GM23248 (cell line): ENCODE results near the gene CXCL6. TPM values are rescaled to one million over a fixed set of nuclear protein-coding genes. Genes with fewer than 3 reads are reported as not detected.

ENCODE experiments used
- DNase-seq: peaks from one replicate; pipeline ENCODE4 v3.0.0-alpha.2; 2015
- H2AFZ ChIP-seq: fragments of 200-600 bp; sonication (generic); 2 replicates; pipeline ENCODE4 v1.6.1; 2016; ENCODE audit warnings: antibody characterized with exemption
- H3F3A ChIP-seq: fragments of 200-600 bp; sonication (generic); 2 replicates; pipeline ENCODE4 v1.6.1; 2016; ENCODE audit warnings: mild to moderate bottlenecking, antibody characterized with exemption, mixed run types; ENCODE audit not compliant: insufficient read depth
- H3K27ac ChIP-seq: fragments of 200-600 bp; sonication (generic); 2 replicates; pipeline ENCODE4 v1.5.1; 2016; ENCODE audit warnings: mild to moderate bottlenecking
- H3K27me3 ChIP-seq: fragments of 200-600 bp; sonication (generic); replicated peaks from 2 replicates; pipeline ENCODE4 v1.6.1; 2016; ENCODE audit warnings: mild to moderate bottlenecking; ENCODE audit not compliant: insufficient read depth
- H3K36me3 ChIP-seq: fragments of 200-600 bp; sonication (generic); 2 replicates; pipeline ENCODE4 v1.6.1; 2016; ENCODE audit warnings: low read depth, mild to moderate bottlenecking
- H3K4me1 ChIP-seq: fragments of 200-600 bp; sonication (generic); 2 replicates; pipeline ENCODE4 v1.6.1; 2016; ENCODE audit warnings: mild to moderate bottlenecking; ENCODE audit not compliant: insufficient read depth
- H3K4me2 ChIP-seq: fragments of 200-600 bp; sonication (generic); one replicate; pipeline ENCODE4 v1.6.1; 2016; ENCODE audit warnings: mild to moderate bottlenecking; ENCODE audit not compliant: unreplicated experiment
- H3K4me3 ChIP-seq: fragments of 200-600 bp; sonication (generic); 2 replicates; pipeline ENCODE4 v1.5.1; 2016; ENCODE audit warnings: mild to moderate bottlenecking
- H3K79me2 ChIP-seq: fragments of 200-600 bp; sonication (generic); 2 replicates; pipeline ENCODE4 v1.6.1; 2016; ENCODE audit warnings: mild to moderate bottlenecking; ENCODE audit not compliant: insufficient read depth
- H3K9ac ChIP-seq: fragments of 200-600 bp; sonication (generic); 2 replicates; pipeline ENCODE4 v1.6.1; 2016; ENCODE audit warnings: mild to moderate bottlenecking
- H3K9me2 ChIP-seq: fragments of 200-600 bp; sonication (generic); 2 replicates; pipeline ENCODE4 v1.6.1; 2016; ENCODE audit warnings: mixed run types, mild to moderate bottlenecking, moderate library complexity; ENCODE audit not compliant: insufficient read depth
- H3K9me3 ChIP-seq: fragments of 200-600 bp; sonication (generic); one replicate; pipeline ENCODE4 v1.6.1; 2017; ENCODE audit warnings: low read depth
- H4K20me1 ChIP-seq: fragments of 200-600 bp; sonication (generic); 2 replicates; pipeline ENCODE4 v1.6.0; 2016; ENCODE audit not compliant: insufficient read depth
- EZH2 ChIP-seq: fragments of 200-600 bp; sonication (generic); IDR thresholded peaks from 2 replicates; pipeline ENCODE4 v1.6.1; 2018; ENCODE audit warnings: antibody characterized with exemption, mild to moderate bottlenecking; ENCODE audit not compliant: insufficient read depth, poor library complexity, severe bottlenecking
- EZH2phosphoT487 ChIP-seq: fragments of 200-600 bp; sonication (generic); IDR thresholded peaks from 2 replicates; pipeline ENCODE4 v1.6.1; 2018; ENCODE audit warnings: antibody characterized with exemption, moderate library complexity, mild to moderate bottlenecking, low read depth; ENCODE audit not compliant: insufficient read depth
- WGBS, 2 experiments: methylation state at CpG; one replicate each; pipeline ENCODE4 v1.1.6; 2015 to 2017; ENCODE audit warnings: low lambda C conversion rate in 2 of 2, low coverage in 1 of 2; ENCODE audit errors: missing lambda C conversion rate in 2 of 2; 5-methylcytosine and 5-hydroxymethylcytosine counted together
- in situ Hi-C: fragments of 300-500 bp; cut with MboI; formaldehyde crosslinking; loops from 2 replicates; pipeline ENCODE4 v1.15.0; 2020
- polyA plus RNA-seq: library from polyadenylated mRNA; unstranded; fragments of >200 nt; fragmentation: Nextera tagmentation; extraction: Ambion mirVana; gene quantifications from 2 replicates; pipeline ENCODE4 v1.2.1, GENCODE V29; 2016
- total RNA-seq: library from RNA; depleted of rRNA; stranded (reverse); fragments of >200 nt; shearing (Covaris generic); gene quantifications from 2 replicates; pipeline ENCODE4 v1.2.3, GENCODE V29; 2014

CXCL6 gene
- total and polyA plus RNA-seq, 2 experiments from 2014 or later = 8.1 to 17.9 TPM

DNA sequence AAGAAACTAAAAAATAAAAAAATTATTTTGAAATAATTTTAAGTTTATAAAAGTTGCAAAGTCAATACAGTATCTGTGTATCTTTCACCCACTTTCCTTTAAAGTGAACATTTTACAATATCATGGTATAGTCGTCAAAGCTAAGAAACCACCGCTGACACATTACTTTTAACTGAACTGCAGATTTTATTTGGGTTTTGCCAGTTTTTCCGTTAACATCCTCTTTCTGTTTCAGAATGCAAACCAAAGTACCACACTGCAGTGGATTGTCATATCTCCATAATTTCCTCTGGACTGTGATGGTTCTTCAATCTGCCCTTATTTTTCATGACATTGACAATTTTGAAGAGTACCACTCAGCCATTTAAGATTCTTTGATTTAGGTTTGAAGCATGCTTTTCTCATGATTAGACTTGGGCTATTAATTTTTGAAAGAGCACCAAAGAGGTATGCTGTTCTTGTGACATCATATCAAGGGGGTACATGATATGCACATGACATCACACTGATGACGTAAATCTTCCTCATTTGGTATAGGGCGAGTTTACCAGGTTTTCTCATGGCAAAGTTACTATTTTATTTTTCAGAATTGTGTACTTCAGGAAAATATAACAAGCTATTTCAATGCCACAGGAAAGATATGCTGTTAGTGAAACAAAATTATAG lies 29.1 kb downstream of the CXCL6 start:
- H3K4me3 ChIP-seq = no peak overlapping the region
- in situ Hi-C loops = no loop called here
- H3F3A ChIP-seq = no peaks in the 10 kb centered on the region
- no peaks in the 10 kb centered on the region for H3K36me3 ChIP-seq
- no peak overlapping the region for H3K9ac ChIP-seq
- WGBS, 2 experiments = 58 to 59% methylated on average over 5 of the region's 5 CpGs
- H3K9me2 ChIP-seq = no peaks in the 10 kb centered on the region
- H3K4me2 ChIP-seq = no peak overlapping the region
- H3K79me2 ChIP-seq = no peaks in the 10 kb centered on the region
- H3K4me1 ChIP-seq = no peaks in the 10 kb centered on the region; the same call in 1 of the 2 replicates
- no peaks in the 10 kb centered on the region for H3K27me3 ChIP-seq
- no peaks in the 10 kb centered on the region for H3K9me3 ChIP-seq
- no peak overlapping the region for H2AFZ ChIP-seq
- TF ChIP-seq EZH2phosphoT487 (no peak), EZH2 (no peak)
- no peak overlapping the region for H3K27ac ChIP-seq
- no peak for DNase-seq
- H4K20me1 ChIP-seq = no peaks in the 10 kb centered on the region

DNA sequence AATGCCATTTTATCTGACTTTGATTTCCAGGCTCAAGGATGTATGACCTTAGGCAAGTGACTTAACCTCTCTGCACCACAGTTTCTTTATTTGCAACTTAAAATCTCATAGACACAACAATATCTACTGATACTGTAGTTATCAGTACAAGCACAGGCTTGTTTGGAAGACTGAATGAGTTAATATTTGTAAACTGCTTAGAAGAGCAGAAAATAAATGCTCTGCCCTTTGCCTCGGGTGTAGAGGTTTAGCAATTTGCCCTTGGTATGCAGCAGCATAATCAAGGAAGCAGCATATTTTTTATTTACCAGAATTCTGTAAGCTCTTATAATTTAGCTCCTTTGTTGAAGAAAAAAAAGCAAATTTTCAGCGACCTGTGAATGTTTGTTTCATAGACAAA lies 29.8 kb downstream of the CXCL6 start:
- Histone ChIP-seq H3F3A (no peaks in the 10 kb centered on the region), H3K27ac (no peak overlapping the region), H3K4me1 (no peaks in the 10 kb centered on the region; the same call in 1 of the 2 replicates), H4K20me1 (no peaks in the 10 kb centered on the region), H3K9ac (no peak overlapping the region), H2AFZ (no peak overlapping the region), H3K4me3 (no peak overlapping the region), H3K27me3 (no peaks in the 10 kb centered on the region), H3K9me3 (no peaks in the 10 kb centered on the region), H3K4me2 (no peak overlapping the region), H3K36me3 (no peaks in the 10 kb centered on the region), H3K9me2 (no peaks in the 10 kb centered on the region), H3K79me2 (no peaks in the 10 kb centered on the region)
- no peak for DNase-seq
- TF ChIP-seq EZH2phosphoT487 = no peak
- no peak for TF ChIP-seq EZH2
- WGBS, 2 experiments = 78 to 92% methylated on average over 2 of the region's 2 CpGs
- in situ Hi-C loops = no loop called here

DNA sequence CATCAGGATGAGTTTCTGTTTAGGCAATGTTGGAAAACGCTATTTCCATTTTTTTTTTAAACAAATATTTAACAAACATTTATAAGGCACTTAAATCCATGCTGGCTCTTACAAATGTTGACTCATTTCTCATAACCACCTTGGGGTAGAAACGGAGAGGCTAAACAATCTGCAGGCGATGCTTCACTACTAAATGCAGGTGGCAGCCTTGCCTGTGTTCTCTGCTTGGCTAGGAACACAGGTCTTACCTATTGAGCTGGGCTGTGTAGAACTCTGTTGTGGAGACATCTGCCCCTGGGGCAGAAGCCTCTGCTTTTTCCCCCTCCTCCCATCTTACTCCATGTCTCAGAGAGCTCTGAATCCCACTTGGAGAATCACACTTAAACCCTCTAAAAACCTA lies 31.3 kb downstream of the CXCL6 start:
- Histone ChIP-seq H3K4me3 (no peak overlapping the region), H3K27ac (no peak overlapping the region), H4K20me1 (no peaks in the 10 kb centered on the region), H2AFZ (no peak overlapping the region; the same call in 1 of the 2 replicates), H3K4me1 (no peaks in the 10 kb centered on the region), H3K9me2 (no peaks in the 10 kb centered on the region), H3F3A (peaks cover 8% of the 10 kb centered on the region; the same call in 1 of the 2 replicates), H3K27me3 (no peaks in the 10 kb centered on the region), H3K79me2 (no peaks in the 10 kb centered on the region), H3K9ac (no peak overlapping the region), H3K36me3 (no peaks in the 10 kb centered on the region), H3K4me2 (no peak overlapping the region), H3K9me3 (no peaks in the 10 kb centered on the region)
- no peak for DNase-seq
- no peak for TF ChIP-seq EZH2
- no peak for TF ChIP-seq EZH2phosphoT487
- WGBS, 2 experiments = 89 to 91% methylated on average over 3 of the region's 3 CpGs
- in situ Hi-C loops = no loop called here

DNA sequence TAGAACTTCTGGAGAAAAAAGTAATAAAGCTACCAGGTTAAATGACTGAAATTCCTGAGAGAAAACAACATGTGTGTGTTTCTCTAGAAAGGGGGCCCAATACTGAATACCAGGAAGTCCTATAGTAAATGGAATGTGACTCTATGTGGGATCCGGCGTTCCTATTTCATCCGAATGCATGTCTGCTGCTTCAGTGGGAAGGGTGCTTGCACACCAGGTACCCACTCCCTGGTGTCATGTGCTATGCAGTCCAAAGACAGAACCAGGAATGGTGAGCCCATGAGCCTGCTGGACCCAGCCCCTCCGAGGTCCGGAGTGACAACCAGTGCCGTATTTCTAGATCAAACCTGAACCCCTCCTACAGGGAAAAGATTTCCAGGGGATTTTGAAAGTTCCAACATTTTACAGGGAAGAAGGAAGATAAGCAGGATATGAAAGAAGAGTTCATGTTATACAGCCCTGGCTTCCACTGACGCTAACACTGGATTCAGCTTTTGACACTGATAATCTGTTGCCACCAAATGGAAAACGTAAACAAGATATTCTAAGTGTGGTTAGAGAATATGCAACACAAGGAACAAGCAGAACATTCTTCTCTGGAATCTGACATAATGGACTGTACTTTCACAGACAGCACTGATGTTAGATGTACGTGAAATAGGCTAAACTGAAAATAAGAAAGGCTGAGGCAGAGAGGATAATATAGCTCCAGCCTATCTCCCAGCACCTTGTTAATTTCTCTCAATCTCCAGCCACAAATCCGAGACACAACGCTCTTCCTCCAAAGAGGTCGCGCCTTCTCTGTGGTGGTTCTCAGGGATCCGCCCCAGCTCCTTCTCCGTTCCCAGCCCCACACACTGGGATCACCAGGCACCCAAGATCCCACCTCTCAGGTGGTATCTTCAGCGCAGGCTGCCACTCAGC lies 32.0 kb downstream of the CXCL6 start:
- WGBS, 2 experiments = 52 to 56% methylated on average over 16 of the region's 16 CpGs
- H3K4me2 ChIP-seq = peak overlapping the region; percentile 76
- DNase-seq = no peak
- no peak overlapping the region for H3K27ac ChIP-seq
- TF ChIP-seq EZH2 (no peak), EZH2phosphoT487 (no peak)
- no peaks in the 10 kb centered on the region for H3K9me2 ChIP-seq
- in situ Hi-C loops = no loop called here
- H3K36me3 ChIP-seq = no peaks in the 10 kb centered on the region
- H4K20me1 ChIP-seq = no peaks in the 10 kb centered on the region
- no peaks in the 10 kb centered on the region for H3K9me3 ChIP-seq
- peaks cover 8% of the 10 kb centered on the region; the same call in 1 of the 2 replicates for H3F3A ChIP-seq
- H3K79me2 ChIP-seq = no peaks in the 10 kb centered on the region
- H3K27me3 ChIP-seq = no peaks in the 10 kb centered on the region
- peak overlapping the region; percentile 93 for H2AFZ ChIP-seq
- H3K4me3 ChIP-seq = peak overlapping the region; percentile 77
- peak overlapping the region; percentile 67 for H3K9ac ChIP-seq
- H3K4me1 ChIP-seq = no peaks in the 10 kb centered on the region
